Endothelial cell of umbilical vein (primary cell): ENCODE measurements around the gene RIMBP3C. TPM values are rescaled to one million over a fixed set of nuclear protein-coding genes. Genes with fewer than 3 reads are reported as not detected.
A peak's percentile ranks its signal among the peaks of the same experiment; 100 is the strongest.

ENCODE experiments used
- BruUV-seq: library from RNA; stranded (reverse); fragments of 400-500 nt; replicated peaks from 2 replicates; lab custom pipeline; 2021; lab: Mats Ljungman, UMichigan
- CTCF ChIA-PET: fragments of 300-600, 350-600 bp; sonication (Branson Sonifier 250); formaldehyde crosslinking; loops from one replicate; lab custom pipeline; 2021; ENCODE audit warnings: antibody characterized with exemption, inconsistent platforms; lab: Charles Lee
- POLR2A ChIA-PET: fragments of 300-600, 350-600 bp; sonication (Branson Sonifier 250); formaldehyde crosslinking; loops from one replicate; lab custom pipeline; 2021; ENCODE audit warnings: antibody characterized with exemption, inconsistent platforms; lab: Charles Lee
- DNase-seq: peaks from one replicate; pipeline ENCODE4 v3.0.0-alpha.2; 2011; ENCODE audit warnings: low read depth, low spot score
- FAIRE-seq: peaks from 2 replicates; lab custom pipeline; 2011; peaks lifted over from hg19 to GRCh38; lab: Jason Lieb, UNC
- H2AFZ ChIP-seq: 2 replicates; pipeline ENCODE4 v1.6.0; 2012; ENCODE audit warnings: low read depth, low read length, control low read depth, inconsistent platforms
- H3K27ac ChIP-seq: 2 replicates; pipeline ENCODE4 v1.5.1; 2011; ENCODE audit warnings: low read depth, mild to moderate bottlenecking, control low read depth, low read length, moderate library complexity; ENCODE audit not compliant: insufficient read depth
- H3K27me3 ChIP-seq, 2 experiments: 2 replicates each; pipeline versions ENCODE4 v1.6.0 to v1.6.1; 2011; ENCODE audit warnings: low read length in 2 of 2, mixed read lengths in 1 of 2; ENCODE audit not compliant: control insufficient read depth in 2 of 2, insufficient read depth in 2 of 2
- H3K36me3 ChIP-seq, 2 experiments: 2 replicates in 1 of 2; 3 replicates in 1 of 2; pipeline ENCODE4 v1.5.1; 2011; ENCODE audit warnings: low read length in 2 of 2, mild to moderate bottlenecking in 1 of 2, moderate library complexity in 1 of 2; ENCODE audit not compliant: control insufficient read depth in 2 of 2, insufficient read depth in 2 of 2; ENCODE audit errors: extremely low read depth in 1 of 2
- H3K4me1 ChIP-seq: 3 replicates; pipeline ENCODE4 v1.5.1; 2011; ENCODE audit warnings: mild to moderate bottlenecking, low read length; ENCODE audit not compliant: control insufficient read depth, insufficient read depth; ENCODE audit errors: extremely low read depth
- H3K4me2 ChIP-seq: 2 replicates; pipeline ENCODE4 v1.6.1; 2011; ENCODE audit warnings: low read length, control low read depth, mixed read lengths; ENCODE audit not compliant: insufficient read depth
- H3K4me3 ChIP-seq, 3 experiments: fragments of 200-600 bp in 1 of 3; sonication (generic), shearing (Covaris generic) in 1 of 3; replicated peaks in 1 of 3; 2 replicates each; pipeline ENCODE4 v1.5.1; 2011 to 2016; ENCODE audit warnings: control low read depth in 3 of 3, low read length in 3 of 3, mild to moderate bottlenecking in 2 of 3, inconsistent platforms in 1 of 3, low read depth in 1 of 3, moderate library complexity in 1 of 3; ENCODE audit not compliant: insufficient read depth in 1 of 3
- H3K79me2 ChIP-seq: 2 replicates; pipeline ENCODE4 v1.6.0; 2012; ENCODE audit warnings: low read length, inconsistent platforms; ENCODE audit not compliant: control insufficient read depth, insufficient read depth
- H3K9ac ChIP-seq: replicated peaks from 2 replicates; pipeline ENCODE3; 2011; ENCODE audit warnings: low read length, control low read depth; ENCODE audit not compliant: insufficient read depth; ENCODE audit errors: extremely low read depth
- H3K9me1 ChIP-seq: replicated peaks from 3 replicates; pipeline ENCODE4 v1.6.0; 2011; ENCODE audit warnings: mild to moderate bottlenecking, low read length; ENCODE audit not compliant: control insufficient read depth, insufficient read depth; ENCODE audit errors: extremely low read depth
- H3K9me3 ChIP-seq: replicated peaks from 2 replicates; pipeline ENCODE4 v1.5.1; 2012; ENCODE audit warnings: low read length, inconsistent platforms; ENCODE audit not compliant: control insufficient read depth, insufficient read depth
- H4K20me1 ChIP-seq: replicated peaks from 2 replicates; pipeline ENCODE3; 2011; ENCODE audit warnings: mild to moderate bottlenecking, low read length; ENCODE audit not compliant: control insufficient read depth, insufficient read depth; ENCODE audit errors: extremely low read depth
- EZH2 ChIP-seq: IDR thresholded peaks from 2 replicates; pipeline ENCODE4 v1.6.1; 2012; ENCODE audit warnings: borderline replicate concordance, low read depth, mild to moderate bottlenecking, moderate library complexity, low read length, inconsistent platforms; ENCODE audit not compliant: severe bottlenecking
- FOS ChIP-seq: IDR thresholded peaks from 2 replicates; pipeline ENCODE4 v1.6.1; 2011; ENCODE audit warnings: mild to moderate bottlenecking, low read length, moderate library complexity, borderline replicate concordance; ENCODE audit not compliant: insufficient read depth
- GATA2 ChIP-seq: IDR thresholded peaks from 2 replicates; pipeline ENCODE4 v1.7.0; 2011; ENCODE audit warnings: low read depth, mild to moderate bottlenecking, moderate library complexity, mixed read lengths, low read length; ENCODE audit not compliant: insufficient read length, insufficient read depth
- JUN ChIP-seq: IDR thresholded peaks from 2 replicates; pipeline ENCODE4 v1.6.1; 2011; ENCODE audit warnings: borderline replicate concordance, low read depth; ENCODE audit not compliant: insufficient read length, insufficient read depth
- MYC ChIP-seq: IDR thresholded peaks from one replicate; pipeline ENCODE4 v1.6.1; 2011; ENCODE audit warnings: mild to moderate bottlenecking, low read depth, low read length
- POLR2A ChIP-seq: IDR thresholded peaks from 2 replicates; pipeline ENCODE4 v1.6.1; 2012; ENCODE audit warnings: low read depth, mild to moderate bottlenecking, control low read depth, low read length
- POLR2AphosphoS5 ChIP-seq: IDR thresholded peaks from 2 replicates; pipeline ENCODE4 v1.6.1; 2012; ENCODE audit warnings: low read depth, mild to moderate bottlenecking, control low read depth, low read length, moderate library complexity; ENCODE audit not compliant: insufficient read depth
- dilution Hi-C: fragments of 300-500 bp; cut with MboI; formaldehyde crosslinking; loops from one replicate; pipeline ENCODE4 v1.15.0; 2019; ENCODE audit warnings: low sequenced_read_pairs; ENCODE audit not compliant: extremely low pct_ligation_motif_present
- intact Hi-C: fragments of 100-400 bp; cut with micrococcal nuclease; formaldehyde crosslinking; loops from one replicate; pipeline ENCODE4 v1.10.0; 2022
- polyA plus RNA-seq, 4 experiments: library from polyadenylated mRNA; depleted of rRNA in 3 of 4; stranded (reverse) in 3 of 4; unstranded in 1 of 4; fragments of >200 nt; gene quantifications; 2 replicates each; pipeline versions ENCODE4 v1.2.1 to v1.2.3, GENCODE V29; 2011 to 2012; ENCODE audit warnings: missing spikeins in 1 of 4
- total RNA-seq: library from RNA; stranded (reverse); gene quantifications from 2 replicates; pipeline ENCODE4 v1.2.3, GENCODE V29; 2021
- TF ChIP-seq, protein P1 (sequence below), 2 donors: IDR thresholded peaks; 1 replicate in 1 of 2; 2 replicates in 1 of 2; pipeline ENCODE4 v1.5.1; 2011; ENCODE audit warnings: low read length in 2 of 2, mild to moderate bottlenecking in 2 of 2, moderate library complexity in 2 of 2, control low read depth in 1 of 2, inconsistent platforms in 1 of 2, low read depth in 1 of 2; ENCODE audit not compliant: insufficient read depth in 1 of 2; ENCODE audit errors: extremely low read depth in 1 of 2
- TF ChIP-seq, protein P2 (sequence below): IDR thresholded peaks from 2 replicates; pipeline ENCODE4 v1.6.1; 2011; ENCODE audit not compliant: insufficient read depth, insufficient read length

Gene RIMBP3C
- total and polyA plus RNA-seq, 2 donors (not counting 3 experiments of a cell fraction or from before 2014, with no cell fraction given): 0.04 to 0.09 TPM

GRCh38 chr22:21570398-21570797 lies 19.1 kb upstream of the RIMBP3C start:
- peaks cover 22% of the 10 kb centered on the region for H3K4me1 ChIP-seq
- peak overlapping the region; percentile 92 for H3K4me2 ChIP-seq
- peaks cover 17% of the 10 kb centered on the region for H4K20me1 ChIP-seq
- H3K9me1 ChIP-seq: no peaks in the 10 kb centered on the region
- peaks cover 77% of the 10 kb centered on the region for H3K79me2 ChIP-seq
- DNase-seq (no peak), FAIRE-seq (no peak)
- H3K27me3 ChIP-seq: peaks cover 0 to 1% of the 10 kb centered on the region in 2 experiments
- no peak overlapping the region for H3K27ac ChIP-seq
- POLR2A ChIA-PET: no interaction called here
- no TSS peak for BruUV-seq
- dilution Hi-C loops (no loop called here), intact Hi-C loops (no loop called here)
- CTCF ChIA-PET: no interaction called here
- no peak overlapping the region for H3K4me3 ChIP-seq
- no peak overlapping the region for H3K9ac ChIP-seq
- H3K36me3 ChIP-seq: peaks cover 0 to 3% of the 10 kb centered on the region in 2 experiments
- TF ChIP-seq GATA2: no peak
- TF ChIP-seq MYC: no peak
- TF ChIP-seq POLR2AphosphoS5: no peak
- TF ChIP-seq POLR2A: no peak
- TF ChIP-seq, protein P1, sequence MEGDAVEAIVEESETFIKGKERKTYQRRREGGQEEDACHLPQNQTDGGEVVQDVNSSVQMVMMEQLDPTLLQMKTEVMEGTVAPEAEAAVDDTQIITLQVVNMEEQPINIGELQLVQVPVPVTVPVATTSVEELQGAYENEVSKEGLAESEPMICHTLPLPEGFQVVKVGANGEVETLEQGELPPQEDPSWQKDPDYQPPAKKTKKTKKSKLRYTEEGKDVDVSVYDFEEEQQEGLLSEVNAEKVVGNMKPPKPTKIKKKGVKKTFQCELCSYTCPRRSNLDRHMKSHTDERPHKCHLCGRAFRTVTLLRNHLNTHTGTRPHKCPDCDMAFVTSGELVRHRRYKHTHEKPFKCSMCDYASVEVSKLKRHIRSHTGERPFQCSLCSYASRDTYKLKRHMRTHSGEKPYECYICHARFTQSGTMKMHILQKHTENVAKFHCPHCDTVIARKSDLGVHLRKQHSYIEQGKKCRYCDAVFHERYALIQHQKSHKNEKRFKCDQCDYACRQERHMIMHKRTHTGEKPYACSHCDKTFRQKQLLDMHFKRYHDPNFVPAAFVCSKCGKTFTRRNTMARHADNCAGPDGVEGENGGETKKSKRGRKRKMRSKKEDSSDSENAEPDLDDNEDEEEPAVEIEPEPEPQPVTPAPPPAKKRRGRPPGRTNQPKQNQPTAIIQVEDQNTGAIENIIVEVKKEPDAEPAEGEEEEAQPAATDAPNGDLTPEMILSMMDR (IDR thresholded peaks at IDR 0.05; ENCODE audit: extremely low read depth in 1 of 2, insufficient read depth in 1 of 2, low read depth in 1 of 2, low read length in 2 of 2): no peak
- no peak for TF ChIP-seq JUN
- no peak for TF ChIP-seq EZH2
- no peak for TF ChIP-seq FOS
- TF ChIP-seq, protein P2, sequence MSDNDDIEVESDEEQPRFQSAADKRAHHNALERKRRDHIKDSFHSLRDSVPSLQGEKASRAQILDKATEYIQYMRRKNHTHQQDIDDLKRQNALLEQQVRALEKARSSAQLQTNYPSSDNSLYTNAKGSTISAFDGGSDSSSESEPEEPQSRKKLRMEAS: no peak
- no peaks in the 10 kb centered on the region for H3K9me3 ChIP-seq
- no peak overlapping the region for H2AFZ ChIP-seq
